MCF 10A (cell line): Measurements from ENCODE around the gene OR4F17. TPM values are rescaled to one million over a fixed set of nuclear protein-coding genes. Genes with fewer than 3 reads are reported as not detected.

ENCODE experiments used
- total RNA-seq: library from RNA; stranded (reverse); gene quantifications from 2 replicates; pipeline ENCODE4 v1.2.3, GENCODE V29; 2022

The OR4F17 gene
- total RNA-seq, 1 experiment from 2014 or later = not detected

Other genes with a start within 250 kb of the OR4F17 start
- 5.4 and 9.4 TPM in 2 replicates for gene PLPP2, start 184.3 kb downstream of the OR4F17 start, total RNA-seq
- 24.2 TPM in 2 replicates for gene MIER2, start 237.7 kb downstream of the OR4F17 start, total RNA-seq